OCI-LY7 (cell line): ENCODE measurements around the gene PLCB3. TPM values are rescaled to one million over a fixed set of nuclear protein-coding genes. Genes with fewer than 3 reads are reported as not detected.

Experiments
- BruUV-seq: library from RNA; stranded (reverse); fragments of 400-500 nt; replicated peaks from 2 replicates; lab custom pipeline; 2021; lab: Mats Ljungman, UMichigan
- CTCF ChIA-PET: fragments of 300-600 bp; sonication (Branson Sonifier 250); formaldehyde crosslinking; loops from one replicate; lab custom pipeline; 2022; ENCODE audit warnings: antibody characterized with exemption; ENCODE audit not compliant: unreplicated experiment; lab: Charles Lee
- POLR2A ChIA-PET: fragments of 300-600 bp; sonication (Branson Sonifier 250); formaldehyde crosslinking; loops from one replicate; lab custom pipeline; 2022; ENCODE audit warnings: antibody characterized with exemption; lab: Charles Lee
- DNase-seq: peaks from one replicate; pipeline ENCODE4 v3.0.0-alpha.2; 2015; ENCODE audit warnings: low spot score
- H2AFZ ChIP-seq: fragments of 200-600 bp; sonication (generic), shearing (Covaris generic); 2 replicates; pipeline ENCODE4 v1.6.1; 2014; ENCODE audit warnings: mild to moderate bottlenecking, antibody characterized with exemption, low read length, moderate library complexity
- H3K27ac ChIP-seq: fragments of 200-600 bp; sonication (generic); 2 replicates; pipeline ENCODE4 v1.5.1; 2014; ENCODE audit warnings: mixed run types, low read depth, mild to moderate bottlenecking, moderate library complexity, low read length, inconsistent platforms; ENCODE audit not compliant: poor library complexity, severe bottlenecking
- H3K36me3 ChIP-seq: fragments of 200-600 bp; sonication (generic); 2 replicates; pipeline ENCODE4 v1.6.1; 2014; ENCODE audit warnings: mild to moderate bottlenecking, antibody characterized with exemption, low read length, moderate library complexity, mixed read lengths; ENCODE audit not compliant: insufficient read depth
- H3K4me1 ChIP-seq: fragments of 200-600 bp; sonication (generic); 2 replicates; pipeline ENCODE4 v1.5.1; 2014; ENCODE audit warnings: mild to moderate bottlenecking, low read length; ENCODE audit not compliant: insufficient read depth, poor library complexity, severe bottlenecking
- H3K4me2 ChIP-seq: fragments of 200-600 bp; sonication (generic); 2 replicates; pipeline ENCODE4 v1.6.1; 2014; ENCODE audit warnings: mild to moderate bottlenecking, low read length
- H3K4me3 ChIP-seq: fragments of 200-600 bp; sonication (generic); 2 replicates; pipeline ENCODE4 v1.5.1; 2014; ENCODE audit warnings: mild to moderate bottlenecking, low read depth, low read length; ENCODE audit not compliant: poor library complexity, severe bottlenecking
- H3K79me2 ChIP-seq: fragments of 200-600 bp; sonication (generic); 2 replicates; pipeline ENCODE4 v1.6.1; 2016; ENCODE audit warnings: low read depth, mild to moderate bottlenecking, low read length, moderate library complexity, mixed read lengths; ENCODE audit not compliant: insufficient read depth
- H3K9me2 ChIP-seq: fragments of 200-600 bp; sonication (generic); 2 replicates; pipeline ENCODE4 v1.6.1; 2016; ENCODE audit warnings: mild to moderate bottlenecking, low read length, mixed read lengths; ENCODE audit not compliant: insufficient read depth
- H3K9me3 ChIP-seq: fragments of 200-600 bp; sonication (generic); 2 replicates; pipeline ENCODE4 v1.6.1; 2014; ENCODE audit warnings: mild to moderate bottlenecking, mixed run types, low read length, mixed read lengths
- H4K20me1 ChIP-seq: fragments of 200-600 bp; sonication (generic); 2 replicates; pipeline ENCODE4 v1.6.1; 2014; ENCODE audit warnings: mild to moderate bottlenecking, antibody characterized with exemption, low read length, moderate library complexity, mixed read lengths; ENCODE audit not compliant: insufficient read depth
- CTCF ChIP-seq: fragments of 200-600 bp; sonication (generic); conservative IDR thresholded peaks from 2 replicates; pipeline ENCODE4 v1.5.1; 2014; ENCODE audit warnings: mild to moderate bottlenecking, antibody characterized with exemption, low read length, moderate library complexity, mixed read lengths
- EZH2phosphoT487 ChIP-seq: fragments of 200-600 bp; sonication (generic); IDR thresholded peaks from 2 replicates; pipeline ENCODE4 v1.6.1; 2018; ENCODE audit warnings: low read depth, borderline replicate concordance, mild to moderate bottlenecking, mixed run types, antibody characterized with exemption, low read length, moderate library complexity, mixed read lengths
- intact Hi-C: fragments of 100-400 bp; cut with micrococcal nuclease; formaldehyde crosslinking; loops from one replicate; pipeline ENCODE4 v1.10.0; 2022; ENCODE audit not compliant: unreplicated experiment
- total RNA-seq, 2 experiments: library from RNA; depleted of rRNA in 1 of 2; stranded (reverse); fragments of >200 nt in 1 of 2; shearing (Covaris generic) in 1 of 2; gene quantifications; 2 replicates each; pipeline ENCODE4 v1.2.3, GENCODE V29; 2014 to 2022

Gene PLCB3
- total RNA-seq, 2 experiments from 2014 or later, result 7.6 to 10.3 TPM

- intact Hi-C loops, result no loop called here
- TF ChIP-seq CTCF (no peak), EZH2phosphoT487 (no peak)
- POLR2A ChIA-PET, result interaction anchor here (1.2 to 4.4 kb wide), 3 partner anchors 9 to 22 kb away, joined by 3 to 29 read pairs (median 7); partner anchors contain the start of gene FERMT3
- no peaks in the 10 kb centered on the region for H3K9me2 ChIP-seq
- H2AFZ ChIP-seq, result no peak overlapping the region
- peaks cover 25% of the 10 kb centered on the region for H3K36me3 ChIP-seq
- peaks cover 44% of the 10 kb centered on the region for H3K4me1 ChIP-seq
- H3K4me3 ChIP-seq, result peak overlapping the region; percentile 83
- CTCF ChIA-PET, result interaction anchor here (1.3 kb wide), 1 partner anchor 21 kb away, joined by 4 read pairs; the partner anchor contains the start of gene FERMT3
- H3K9me3 ChIP-seq, result no peaks in the 10 kb centered on the region
- H3K27ac ChIP-seq, result peak overlapping the region; percentile 77
- peak overlapping the region; percentile 99 for H3K4me2 ChIP-seq
- BruUV-seq, result no TSS peak
- DNase-seq, result no peak
- no peaks in the 10 kb centered on the region for H4K20me1 ChIP-seq
- H3K79me2 ChIP-seq, result peaks cover 8% of the 10 kb centered on the region; the same call in 1 of the 2 replicates
Measured at GRCh38 chr11:64227405-64227956, 23.8 kb upstream of the PLCB3 start.

- ChIA-PET POLR2A (interaction anchor here (0.7 to 4.4 kb wide), 5 partner anchors 16 to 106 kb away, joined by 3 to 29 read pairs (median 4); partner anchors contain the start of gene FERMT3), CTCF (no interaction called here)
- no peak for DNase-seq
- Histone ChIP-seq H3K9me3 (no peaks in the 10 kb centered on the region), H3K36me3 (peaks cover 10% of the 10 kb centered on the region; the same call in 1 of the 2 replicates), H3K9me2 (no peaks in the 10 kb centered on the region), H3K4me3 (peak overlapping the region; percentile 72), H2AFZ (no peak overlapping the region; the same call in 1 of the 2 replicates), H4K20me1 (no peaks in the 10 kb centered on the region), H3K79me2 (peaks cover 8% of the 10 kb centered on the region; the same call in 1 of the 2 replicates), H3K27ac (peak overlapping the region; percentile 66), H3K4me2 (peak overlapping the region; percentile 94), H3K4me1 (peaks cover 50% of the 10 kb centered on the region)
- intact Hi-C loops, result no loop called here
- BruUV-seq, result no TSS peak
- TF ChIP-seq CTCF (no peak), EZH2phosphoT487 (no peak)
Measured at GRCh38 chr11:64229090-64229743, 22.1 kb upstream of the PLCB3 start.
